Muscle of leg (tissue), 11 donors: ENCODE data around the gene NCCRP1. TPM values are rescaled to one million over a fixed set of nuclear protein-coding genes. Genes with fewer than 3 reads are reported as not detected.
"Not testable (repeated sequence)": the region's sequence is repeated elsewhere in the genome, so short reads cannot be mapped to it uniquely, and the experiment has no call there.

ENCODE experiments used
- DNase-seq: peaks from one replicate; pipeline ENCODE4 v3.0.0; 2013
- H3K27ac ChIP-seq: one replicate; pipeline ENCODE4 v1.5.1; 2013; ENCODE audit warnings: mild to moderate bottlenecking, low read length, control low read depth
- H3K27me3 ChIP-seq: one replicate; pipeline ENCODE4 v1.6.1; 2013; ENCODE audit warnings: low read length; ENCODE audit not compliant: control insufficient read depth, insufficient read depth
- H3K36me3 ChIP-seq: one replicate; pipeline ENCODE4 v1.6.1; 2013; ENCODE audit warnings: low read length; ENCODE audit not compliant: control insufficient read depth, insufficient read depth
- H3K4me1 ChIP-seq: one replicate; pipeline ENCODE4 v1.6.1; 2013; ENCODE audit warnings: low read length; ENCODE audit not compliant: control insufficient read depth, insufficient read depth
- H3K4me3 ChIP-seq: one replicate; pipeline ENCODE4 v1.5.1; 2013; ENCODE audit warnings: low read length, control low read depth
- H3K9me3 ChIP-seq: replicated peaks from 2 replicates; pipeline ENCODE4 v1.6.1; 2013; ENCODE audit warnings: low read depth, low read length; ENCODE audit not compliant: control insufficient read depth
- WGBS: methylation state at CpG from one replicate; pipeline ENCODE4 v1.1.5; 2013; ENCODE audit warnings: missing lambda C conversion rate; ENCODE audit not compliant: insufficient coverage; 5-methylcytosine and 5-hydroxymethylcytosine counted together
- polyA plus RNA-seq, 8 donors: library from polyadenylated mRNA; unstranded; fragments of 120-200 nt; gene quantifications; one replicate each; pipeline versions ENCODE4 v1.2.1 to v1.2.3, GENCODE V29; 2013; ENCODE audit warnings: inconsistent platforms in 1 of 8, low replicate concordance in 1 of 8; ENCODE audit not compliant: insufficient read length in 8 of 8, insufficient read depth in 1 of 8
- total RNA-seq: library from RNA; stranded (reverse); fragments of 120-200 nt; gene quantifications from one replicate; pipeline ENCODE4 v1.2.4, GENCODE V29; 2013

The NCCRP1 gene
- total and polyA plus RNA-seq, 9 donors = 0.04 to 0.35 (median 0.16) TPM; not detected in 3

DNA sequence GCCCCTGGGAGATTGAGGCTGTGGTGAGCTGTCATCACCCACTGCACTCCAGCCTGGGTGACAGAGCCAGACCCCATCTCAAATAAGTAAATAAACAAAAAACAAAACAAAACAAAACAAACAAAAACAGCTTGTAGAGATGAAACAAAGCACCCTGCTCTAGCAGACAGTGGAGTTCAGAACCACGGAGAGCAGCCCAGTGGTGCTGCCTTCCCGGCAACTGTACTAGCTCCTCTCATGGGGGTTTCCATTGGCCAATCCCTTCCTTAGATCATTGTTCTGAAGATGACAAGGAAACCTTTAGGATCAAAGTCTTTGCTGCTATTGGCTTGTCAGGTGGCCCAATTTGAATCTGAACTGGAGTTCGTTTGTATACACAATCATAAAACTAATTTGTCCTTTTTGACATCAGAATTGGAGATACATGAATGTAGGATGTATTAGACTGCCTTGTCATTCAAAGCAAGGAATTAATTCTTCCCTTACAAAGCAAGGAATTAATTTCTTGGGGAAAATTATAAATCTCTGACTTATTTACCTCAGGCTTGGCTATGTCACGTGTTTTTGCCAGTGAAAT, 27.0 kb downstream of the NCCRP1 start:
- no peak overlapping the region for H3K27ac ChIP-seq
- no peaks in the 10 kb centered on the region for H3K27me3 ChIP-seq
- peak; percentile 36 for DNase-seq
- H3K9me3 ChIP-seq = no peaks in the 10 kb centered on the region
- H3K36me3 ChIP-seq = no peaks in the 10 kb centered on the region
- 11% methylated on average over 2 of the region's 4 CpGs for WGBS
- H3K4me1 ChIP-seq = no peaks in the 10 kb centered on the region
- H3K4me3 ChIP-seq = no peak overlapping the region

DNA sequence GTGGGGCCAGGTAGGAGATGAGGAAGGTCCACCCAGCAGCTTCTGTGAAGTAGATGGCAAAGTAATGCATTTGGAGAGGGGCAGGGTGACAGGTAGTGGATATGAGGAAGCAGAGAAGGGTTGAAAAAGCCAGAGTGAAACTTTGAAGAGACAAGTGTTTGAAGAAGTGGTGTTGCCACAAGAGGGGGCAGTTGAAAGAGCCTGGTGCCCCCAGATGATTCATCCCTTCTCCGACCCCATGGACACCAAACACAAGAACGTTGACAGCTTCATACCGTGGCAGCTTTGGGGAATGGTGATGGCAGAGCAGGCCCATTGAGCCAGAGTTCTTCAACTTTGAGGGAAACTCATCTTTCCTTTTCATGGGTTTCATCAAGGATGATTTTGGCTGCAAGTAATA, 28.1 kb downstream of the NCCRP1 start:
- H3K9me3 ChIP-seq = no peaks in the 10 kb centered on the region
- H3K27ac ChIP-seq = no peak overlapping the region
- H3K27me3 ChIP-seq = no peaks in the 10 kb centered on the region
- 0% methylated on average over 1 of the region's 3 CpGs for WGBS
- DNase-seq = no peak
- no peaks in the 10 kb centered on the region for H3K4me1 ChIP-seq
- no peaks in the 10 kb centered on the region for H3K36me3 ChIP-seq
- no peak overlapping the region for H3K4me3 ChIP-seq

DNA sequence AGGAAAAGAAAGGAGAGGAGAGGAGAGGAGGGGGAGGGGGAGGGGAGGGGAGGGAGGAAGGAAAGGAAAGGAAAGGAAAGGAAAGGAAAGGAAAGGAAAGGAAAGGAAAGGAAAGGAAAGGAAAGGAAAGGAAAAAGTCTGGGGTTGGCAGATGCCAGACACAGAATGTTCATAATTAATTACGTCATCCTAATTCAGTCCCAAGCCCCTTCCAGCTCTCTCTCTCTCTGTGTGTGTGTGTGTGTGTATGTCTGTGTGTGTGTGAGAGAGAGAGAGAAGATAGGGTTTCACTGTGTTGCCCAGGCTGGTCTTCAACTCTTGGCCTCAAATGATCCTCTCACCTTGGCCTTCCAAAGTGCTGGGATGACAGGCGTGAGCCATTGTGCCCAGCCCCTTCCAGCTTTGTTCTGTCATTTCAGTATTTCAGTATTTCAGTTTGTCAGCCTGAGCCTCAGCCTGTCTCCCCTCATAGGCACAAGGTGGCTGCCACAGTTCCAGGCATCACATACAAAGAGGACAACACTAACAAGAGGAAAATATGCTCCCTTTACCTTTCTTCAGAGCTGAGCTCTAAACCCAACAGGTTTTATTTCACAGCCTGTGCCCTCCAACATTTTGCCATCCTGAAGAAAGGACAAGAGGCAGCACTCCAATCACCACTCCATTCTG, 33.5 kb downstream of the NCCRP1 start:
- Histone ChIP-seq H3K27ac (no peak overlapping the region), H3K9me3 (no peaks in the 10 kb centered on the region), H3K4me1 (no peaks in the 10 kb centered on the region), H3K36me3 (no peaks in the 10 kb centered on the region), H3K4me3 (no peak overlapping the region), H3K27me3 (no peaks in the 10 kb centered on the region)
- WGBS = 71% methylated on average over 1 of the region's 2 CpGs
- no peak for DNase-seq

DNA sequence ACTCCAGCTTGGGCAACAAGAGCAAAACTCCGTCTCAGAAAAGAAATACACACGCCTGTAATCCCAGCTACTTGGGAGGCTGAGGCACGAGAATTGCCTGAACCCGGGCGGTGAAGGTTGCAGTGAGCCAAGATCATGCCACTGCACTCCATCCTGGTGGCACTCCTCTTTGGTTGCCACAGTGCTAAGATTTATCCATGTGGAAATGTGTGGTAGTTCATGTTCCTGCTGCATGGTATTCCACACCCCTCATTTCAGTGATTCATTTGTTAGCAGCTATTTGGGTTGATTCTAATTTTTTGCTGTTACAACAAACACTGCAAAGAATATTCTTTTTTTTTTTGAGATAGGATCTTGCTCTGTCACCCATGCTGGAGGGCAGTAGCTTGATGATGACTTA, 35.9 kb downstream of the NCCRP1 start:
- Histone ChIP-seq H3K36me3 (no peaks in the 10 kb centered on the region), H3K27ac (no peak overlapping the region), H3K9me3 (no peaks in the 10 kb centered on the region), H3K27me3 (peaks cover 3% of the 10 kb centered on the region), H3K4me3 (no peak overlapping the region), H3K4me1 (no peaks in the 10 kb centered on the region)
- no peak for DNase-seq
- WGBS = 87% methylated on average over 3 of the region's 5 CpGs

DNA sequence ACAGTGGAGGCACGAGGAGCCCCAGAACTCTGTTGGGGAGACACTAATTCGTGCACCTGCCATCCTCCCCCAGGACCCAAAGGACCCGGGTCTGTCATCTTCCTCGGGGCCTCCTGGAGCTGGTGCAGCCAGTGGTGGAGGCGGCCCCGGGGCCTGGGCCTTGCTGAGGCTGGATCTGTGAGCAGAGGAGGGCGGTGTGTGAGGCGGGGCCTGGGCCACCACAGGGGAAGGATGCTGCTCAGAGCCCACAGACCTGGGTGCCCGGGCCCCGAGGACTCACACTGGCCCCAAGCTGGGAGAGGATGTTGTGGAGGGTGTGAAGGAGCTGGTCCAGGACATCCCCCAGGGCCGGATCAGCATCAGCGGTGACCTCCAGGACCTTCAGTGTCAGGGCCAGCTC, 39.8 kb downstream of the NCCRP1 start:
- no peaks in the 10 kb centered on the region for H3K9me3 ChIP-seq
- peaks cover 3% of the 10 kb centered on the region for H3K27me3 ChIP-seq
- no peak overlapping the region for H3K27ac ChIP-seq
- H3K4me1 ChIP-seq = no peaks in the 10 kb centered on the region
- no peak for DNase-seq
- no peaks in the 10 kb centered on the region for H3K36me3 ChIP-seq
- H3K4me3 ChIP-seq = no peak overlapping the region
- WGBS = 75% methylated on average over 7 of the region's 12 CpGs

DNA sequence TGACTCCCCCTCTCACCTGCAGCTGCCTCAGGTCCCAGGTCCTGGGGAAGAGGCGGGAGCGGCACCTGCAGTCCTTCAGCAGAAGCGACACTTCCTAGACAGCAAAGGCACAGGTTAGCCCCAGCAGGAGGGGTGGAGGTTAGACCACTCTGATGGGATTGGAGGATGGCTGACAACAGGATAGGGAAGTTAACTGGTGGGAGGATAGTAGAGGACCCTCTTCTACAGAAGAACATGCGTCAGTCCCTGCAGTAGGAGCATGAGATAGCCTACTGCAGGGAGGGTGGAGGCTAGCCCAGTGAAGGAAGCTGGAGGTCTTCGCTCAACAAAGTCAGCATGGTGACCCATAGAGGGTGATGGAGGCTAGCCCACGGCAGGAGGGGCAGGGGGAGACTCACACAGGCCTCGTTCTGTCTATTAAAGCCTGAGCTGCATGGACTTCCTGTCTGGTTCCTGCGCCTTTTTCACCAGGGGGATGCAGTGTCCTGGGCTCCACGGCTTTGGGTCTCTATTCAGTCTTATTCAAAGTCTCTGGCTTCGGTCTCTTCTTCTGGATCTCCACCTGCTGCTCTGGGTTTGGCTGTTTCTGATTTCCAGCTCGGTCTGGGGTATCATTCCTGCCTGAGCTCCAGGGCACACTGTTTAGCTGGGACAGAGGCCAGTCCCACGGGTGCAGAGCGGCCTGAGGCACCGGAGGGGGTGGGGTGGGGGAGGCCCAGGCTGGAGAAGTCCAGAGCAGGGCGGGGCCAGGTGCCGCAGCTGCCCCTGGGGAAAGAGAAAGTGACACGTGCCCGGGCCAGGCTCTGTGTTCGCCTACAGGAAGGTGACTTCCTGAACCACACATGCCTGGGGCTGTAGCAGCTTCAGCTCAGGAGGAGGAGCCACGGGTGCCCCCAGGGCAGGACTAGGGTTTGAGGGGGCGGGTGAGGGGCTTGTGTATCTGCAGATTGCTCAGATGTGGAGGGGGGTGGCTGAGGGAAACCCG, 40.7 kb downstream of the NCCRP1 start:
- DNase-seq = no peak
- 28% methylated on average over 19 of the region's 22 CpGs for WGBS
- Histone ChIP-seq H3K36me3 (no peaks in the 10 kb centered on the region), H3K4me1 (no peaks in the 10 kb centered on the region), H3K27me3 (peaks cover 3% of the 10 kb centered on the region), H3K9me3 (no peaks in the 10 kb centered on the region), H3K4me3 (no peak overlapping the region), H3K27ac (no peak overlapping the region)

DNA sequence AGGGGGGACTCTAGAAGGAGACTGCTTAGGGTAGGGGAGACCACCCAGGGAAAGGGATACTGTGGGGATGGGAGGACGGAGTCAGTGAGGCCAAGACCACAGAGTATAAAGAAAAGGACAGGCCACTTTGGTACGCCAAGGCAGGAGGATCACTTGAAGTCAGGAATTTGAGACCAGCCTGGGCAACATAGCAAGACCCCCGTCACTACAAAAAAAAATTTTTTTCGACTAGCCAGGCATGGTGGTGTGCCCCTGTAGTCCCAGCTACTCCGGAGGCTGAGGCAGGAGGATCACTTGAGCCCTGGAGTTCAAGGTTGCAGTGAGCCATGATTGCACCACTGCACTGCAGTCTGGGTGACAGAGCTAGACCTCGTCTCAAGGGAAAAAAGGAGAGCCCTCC, 41.4 kb downstream of the NCCRP1 start:
- no peak overlapping the region for H3K27ac ChIP-seq
- H3K4me3 ChIP-seq = no peak overlapping the region
- H3K9me3 ChIP-seq = no peaks in the 10 kb centered on the region
- WGBS = 80% methylated on average over 4 of the region's 6 CpGs
- DNase-seq = no peak
- H3K27me3 ChIP-seq = peaks cover 3% of the 10 kb centered on the region
- H3K36me3 ChIP-seq = no peaks in the 10 kb centered on the region
- H3K4me1 ChIP-seq = no peaks in the 10 kb centered on the region

DNA sequence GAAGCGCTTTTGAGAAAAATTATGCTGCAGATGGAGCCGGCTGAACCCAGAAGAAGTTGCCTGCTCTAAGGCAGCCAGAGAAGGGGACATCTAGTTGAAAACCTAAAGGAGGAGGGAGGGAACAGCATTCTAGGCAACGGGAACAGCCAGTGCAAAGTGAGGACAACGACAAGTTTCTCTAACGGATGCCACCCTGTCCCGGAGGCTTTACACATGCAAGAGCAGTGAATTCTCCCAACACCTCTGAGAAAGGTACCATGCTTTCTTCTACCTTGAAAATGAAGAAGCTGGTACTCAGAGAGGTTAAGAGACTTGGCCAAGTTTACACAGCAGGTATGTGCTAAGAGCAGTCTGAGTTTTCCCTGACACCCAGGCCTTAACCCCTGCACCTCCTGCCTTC, 42.2 kb downstream of the NCCRP1 start:
- DNase-seq = no peak
- Histone ChIP-seq H3K4me1 (no peaks in the 10 kb centered on the region), H3K9me3 (no peaks in the 10 kb centered on the region), H3K27me3 (peaks cover 3% of the 10 kb centered on the region), H3K36me3 (no peaks in the 10 kb centered on the region), H3K27ac (no peak overlapping the region), H3K4me3 (no peak overlapping the region)
- 90% methylated on average over 4 of the region's 6 CpGs for WGBS

DNA sequence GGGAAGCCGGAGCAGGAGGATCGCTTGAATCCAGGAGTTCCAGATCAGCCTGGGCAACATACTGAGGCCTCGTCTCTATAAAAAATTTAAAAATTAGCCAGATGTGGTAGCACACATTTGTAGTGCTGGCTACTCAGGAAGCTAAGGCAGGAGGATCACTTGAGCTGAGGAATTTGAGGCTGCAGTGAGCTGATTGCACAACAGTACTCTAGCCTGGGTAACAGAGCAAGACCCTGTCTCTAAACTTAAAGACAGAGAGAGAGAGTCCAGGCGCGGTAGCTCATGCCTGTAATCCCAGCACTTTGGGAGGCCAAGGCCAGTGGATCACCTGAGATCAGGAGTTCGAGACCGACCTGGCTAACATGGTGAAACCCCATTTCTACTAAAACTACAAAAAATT, 43.7 kb downstream of the NCCRP1 start:
- no peak for DNase-seq
- 86% methylated on average over 4 of the region's 7 CpGs for WGBS
- peaks cover 3% of the 10 kb centered on the region for H3K27me3 ChIP-seq
- H3K4me1 ChIP-seq = no peaks in the 10 kb centered on the region
- no peak overlapping the region for H3K4me3 ChIP-seq
- no peaks in the 10 kb centered on the region for H3K9me3 ChIP-seq
- no peak overlapping the region for H3K27ac ChIP-seq
- H3K36me3 ChIP-seq = no peaks in the 10 kb centered on the region

DNA sequence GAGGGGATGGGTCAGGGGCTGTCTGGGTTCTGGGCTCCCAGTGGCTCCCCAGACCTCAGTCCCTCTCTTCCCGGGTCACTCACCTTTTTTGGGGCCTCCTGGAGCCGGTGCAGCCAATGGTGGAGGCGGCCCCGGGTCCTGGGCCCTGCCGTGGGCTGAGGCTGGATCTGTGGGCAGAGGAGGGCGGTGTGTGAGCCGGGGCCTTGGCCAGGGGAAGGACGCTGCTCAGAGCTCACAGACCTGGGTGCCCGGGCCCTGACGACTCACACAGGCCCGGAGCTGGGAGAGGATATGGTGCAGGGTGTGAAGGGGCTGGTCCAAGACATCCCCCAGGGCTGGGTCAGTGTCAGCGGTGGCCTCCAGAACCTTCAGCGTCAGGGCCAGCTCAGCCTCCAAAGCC, 47.0 kb downstream of the NCCRP1 start:
- 77% methylated on average over 8 of the region's 13 CpGs for WGBS
- not testable (repeated sequence) for H3K36me3 ChIP-seq, H3K27ac ChIP-seq, H3K9me3 ChIP-seq, H3K4me3 ChIP-seq, DNase-seq, H3K4me1 ChIP-seq
- peaks cover 22% of the 10 kb centered on the region for H3K27me3 ChIP-seq
